Nephron (organoid): ENCODE data around the gene TRHDE.

Experiments used
- H3K27ac Mint-ChIP-seq, 3 experiments: 2 replicates each; pipeline ENCODE4 v1.8.0; 2020; ENCODE audit warnings: mixed read lengths in 3 of 3, mild to moderate bottlenecking in 2 of 3, moderate library complexity in 1 of 3
- H3K27me3 Mint-ChIP-seq: 2 replicates; pipeline ENCODE4 v1.8.0; 2021; ENCODE audit warnings: low read depth, mild to moderate bottlenecking, moderate library complexity, mixed read lengths
- H3K36me3 Mint-ChIP-seq: 2 replicates; pipeline ENCODE4 v1.8.0; 2020; ENCODE audit warnings: low read depth, mixed read lengths
- H3K4me1 Mint-ChIP-seq: 2 replicates; pipeline ENCODE4 v1.8.0; 2020; ENCODE audit warnings: mixed read lengths
- H3K4me3 Mint-ChIP-seq, 3 experiments: 2 replicates each; pipeline ENCODE4 v1.8.0; 2020; ENCODE audit warnings: mild to moderate bottlenecking in 3 of 3, mixed read lengths in 3 of 3, moderate library complexity in 2 of 3
- H3K9me3 Mint-ChIP-seq: 2 replicates; pipeline ENCODE4 v1.8.0; 2020; ENCODE audit warnings: mixed read lengths
- TF ChIP-seq, protein P1 (sequence below), 3 experiments: fragments of 200-600 bp; sonication (generic); IDR thresholded peaks; one replicate each; pipeline ENCODE4 v1.5.0; 2021; ENCODE audit warnings: antibody characterized with exemption in 3 of 3; ENCODE audit not compliant: unreplicated experiment in 3 of 3

Gene TRHDE

GRCh38 chr12:72605975-72606374 is 333.8 kb downstream of the TRHDE start:
- Mint-ChIP-seq H3K36me3 (peaks cover 9% of the 10 kb centered on the region), H3K4me1 (peaks cover 5% of the 10 kb centered on the region), H3K27ac (no peak overlapping the region), H3K27me3 (no peaks in the 10 kb centered on the region), H3K4me3 (no peak overlapping the region), H3K9me3 (peaks cover 4% of the 10 kb centered on the region)
- TF ChIP-seq, protein P1, sequence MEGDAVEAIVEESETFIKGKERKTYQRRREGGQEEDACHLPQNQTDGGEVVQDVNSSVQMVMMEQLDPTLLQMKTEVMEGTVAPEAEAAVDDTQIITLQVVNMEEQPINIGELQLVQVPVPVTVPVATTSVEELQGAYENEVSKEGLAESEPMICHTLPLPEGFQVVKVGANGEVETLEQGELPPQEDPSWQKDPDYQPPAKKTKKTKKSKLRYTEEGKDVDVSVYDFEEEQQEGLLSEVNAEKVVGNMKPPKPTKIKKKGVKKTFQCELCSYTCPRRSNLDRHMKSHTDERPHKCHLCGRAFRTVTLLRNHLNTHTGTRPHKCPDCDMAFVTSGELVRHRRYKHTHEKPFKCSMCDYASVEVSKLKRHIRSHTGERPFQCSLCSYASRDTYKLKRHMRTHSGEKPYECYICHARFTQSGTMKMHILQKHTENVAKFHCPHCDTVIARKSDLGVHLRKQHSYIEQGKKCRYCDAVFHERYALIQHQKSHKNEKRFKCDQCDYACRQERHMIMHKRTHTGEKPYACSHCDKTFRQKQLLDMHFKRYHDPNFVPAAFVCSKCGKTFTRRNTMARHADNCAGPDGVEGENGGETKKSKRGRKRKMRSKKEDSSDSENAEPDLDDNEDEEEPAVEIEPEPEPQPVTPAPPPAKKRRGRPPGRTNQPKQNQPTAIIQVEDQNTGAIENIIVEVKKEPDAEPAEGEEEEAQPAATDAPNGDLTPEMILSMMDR (IDR thresholded peaks at IDR 0.05; ENCODE audit: unreplicated experiment in 3 of 3): no peak

DNA sequence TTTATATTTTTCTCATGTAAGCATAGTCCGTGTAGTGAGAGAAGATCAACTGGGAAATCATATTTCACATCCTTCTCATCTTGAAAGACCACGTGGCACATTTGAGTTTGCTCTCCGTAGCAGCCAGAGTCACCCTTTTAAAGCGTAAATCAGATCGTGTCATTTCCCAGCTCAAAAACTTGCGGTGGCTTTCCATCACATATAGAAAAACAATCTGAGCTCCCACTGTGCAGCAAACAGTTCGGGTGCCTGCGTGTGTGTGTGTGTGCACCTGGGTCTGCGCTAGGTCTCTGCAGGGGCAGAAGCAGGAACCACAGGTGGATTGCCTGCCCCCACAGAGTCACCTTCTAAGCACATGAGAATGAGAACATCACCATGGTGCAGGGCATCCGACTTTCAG is 338.2 kb downstream of the TRHDE start:
- peak overlapping the region in 1 of 3 experiments; percentile 7 for H3K27ac Mint-ChIP-seq
- no peaks in the 10 kb centered on the region for H3K9me3 Mint-ChIP-seq
- no peaks in the 10 kb centered on the region for H3K36me3 Mint-ChIP-seq
- H3K4me1 Mint-ChIP-seq: peaks cover 5% of the 10 kb centered on the region
- no peaks in the 10 kb centered on the region for H3K27me3 Mint-ChIP-seq
- TF ChIP-seq, protein P1 (IDR thresholded peaks at IDR 0.05; ENCODE audit: unreplicated experiment in 3 of 3): no peak
- no peak overlapping the region for H3K4me3 Mint-ChIP-seq

GRCh38 chr12:72610854-72611358 is 338.7 kb downstream of the TRHDE start:
- Mint-ChIP-seq H3K9me3 (no peaks in the 10 kb centered on the region), H3K27me3 (no peaks in the 10 kb centered on the region), H3K36me3 (no peaks in the 10 kb centered on the region), H3K4me1 (peaks cover 5% of the 10 kb centered on the region), H3K4me3 (no peak overlapping the region), H3K27ac (peak overlapping the region in 1 of 3 experiments; percentile 53)
- TF ChIP-seq, protein P1 (IDR thresholded peaks at IDR 0.05; ENCODE audit: unreplicated experiment in 3 of 3): no peak

GRCh38 chr12:72612171-72612570 is 340.0 kb downstream of the TRHDE start:
- Mint-ChIP-seq H3K4me1 (peaks cover 5% of the 10 kb centered on the region), H3K27me3 (no peaks in the 10 kb centered on the region), H3K9me3 (no peaks in the 10 kb centered on the region), H3K36me3 (no peaks in the 10 kb centered on the region), H3K27ac (peak overlapping the region in 1 of 3 experiments; percentile 53), H3K4me3 (no peak overlapping the region)
- TF ChIP-seq, protein P1 (IDR thresholded peaks at IDR 0.05; ENCODE audit: unreplicated experiment in 3 of 3): no peak

GRCh38 chr12:72618764-72619163 is 346.6 kb downstream of the TRHDE start:
- no peaks in the 10 kb centered on the region for H3K4me1 Mint-ChIP-seq
- H3K27ac Mint-ChIP-seq: no peak overlapping the region
- H3K27me3 Mint-ChIP-seq: no peaks in the 10 kb centered on the region
- no peak overlapping the region for H3K4me3 Mint-ChIP-seq
- H3K9me3 Mint-ChIP-seq: no peaks in the 10 kb centered on the region
- TF ChIP-seq, protein P1 (IDR thresholded peaks at IDR 0.05; ENCODE audit: unreplicated experiment in 3 of 3): no peak
- no peaks in the 10 kb centered on the region for H3K36me3 Mint-ChIP-seq

GRCh38 chr12:72622556-72622955 is 350.4 kb downstream of the TRHDE start:
- no peaks in the 10 kb centered on the region for H3K27me3 Mint-ChIP-seq
- H3K36me3 Mint-ChIP-seq: no peaks in the 10 kb centered on the region
- H3K4me3 Mint-ChIP-seq: no peak overlapping the region
- peak overlapping the region; percentile 91 to 95 (median 95) for H3K27ac Mint-ChIP-seq
- no peaks in the 10 kb centered on the region for H3K9me3 Mint-ChIP-seq
- TF ChIP-seq, protein P1 (IDR thresholded peaks at IDR 0.05; ENCODE audit: unreplicated experiment in 3 of 3): no peak
- H3K4me1 Mint-ChIP-seq: no peaks in the 10 kb centered on the region
